HCT116 (cell line): ENCODE results near the gene E2F1. TPM values are rescaled to one million over a fixed set of nuclear protein-coding genes. Genes with fewer than 3 reads are reported as not detected.

Experiments
- ATAC-seq: fragments of 200-7000 bp; cut with Tn5 transposase; 2 replicates; pipeline ENCODE4 v1.9.1; 2020; ENCODE audit warnings: mild to moderate bottlenecking, moderate library complexity
- BruUV-seq: library from RNA; stranded (reverse); fragments of 400-500 nt; replicated peaks from 2 replicates; lab custom pipeline; 2021; lab: Mats Ljungman, UMichigan
- CTCF ChIA-PET: fragments of 300-600 bp; sonication (Branson Sonifier 250); formaldehyde crosslinking; loops from one replicate; lab custom pipeline; 2021; ENCODE audit warnings: antibody characterized with exemption; lab: Charles Lee
- POLR2A ChIA-PET: fragments of 300-600, 350-600 bp; sonication (Branson Sonifier 250); formaldehyde crosslinking; loops from one replicate; lab custom pipeline; 2021; ENCODE audit warnings: antibody characterized with exemption; lab: Charles Lee
- RAD21 ChIA-PET, 2 experiments: fragments of 300-600 bp; sonication (Branson Sonifier 250); formaldehyde crosslinking; loops; one replicate each; lab custom pipeline; 2023; ENCODE audit warnings: low total read pairs in 2 of 2; ENCODE audit not compliant: uncharacterized antibody in 2 of 2, unreplicated experiment in 2 of 2, low non-redundant PET in 1 of 2; lab: Charles Lee
- DNase-seq: peaks from one replicate; pipeline ENCODE4 v3.0.0-alpha.2; 2010; ENCODE audit warnings: low read depth, low spot score
- H2AFZ ChIP-seq: fragments of 200-600 bp; shearing (Covaris generic), sonication (generic); 2 replicates; pipeline ENCODE4 v1.6.1; 2017; ENCODE audit warnings: low read depth, mixed run types, mixed read lengths, antibody characterized with exemption, low read length; ENCODE audit not compliant: poor library complexity, severe bottlenecking
- H3K27ac ChIP-seq: 2 replicates; pipeline ENCODE4 v1.5.1; 2012; ENCODE audit warnings: low read depth, low read length
- H3K27me3 ChIP-seq: fragments of 200-600 bp; sonication (generic); 2 replicates; pipeline ENCODE4 v1.6.1; 2016; ENCODE audit warnings: mixed run types, low read length, mixed read lengths; ENCODE audit not compliant: insufficient read depth
- H3K36me3 ChIP-seq, 2 experiments: fragments of 200-500 bp in 1 of 2; fragments of 200-600 bp in 1 of 2; sonication (Bioruptor generic) in 1 of 2; sonication (generic) in 1 of 2; 2 replicates each; pipeline versions ENCODE4 v1.5.1 to v1.6.1; 2014 to 2016; ENCODE audit warnings: low read length in 2 of 2, inconsistent platforms in 1 of 2, mixed read lengths in 1 of 2, mixed run types in 1 of 2; ENCODE audit not compliant: insufficient read depth in 2 of 2, control insufficient read depth in 1 of 2
- H3K4me1 ChIP-seq, 2 experiments: fragments of 200-600 bp in 1 of 2; sonication (generic) in 1 of 2; 2 replicates each; pipeline versions ENCODE4 v1.5.1 to v1.6.1; 2012 to 2017; ENCODE audit warnings: low read length in 2 of 2, inconsistent platforms in 1 of 2, mild to moderate bottlenecking in 1 of 2, mixed read lengths in 1 of 2, mixed run types in 1 of 2, moderate library complexity in 1 of 2; ENCODE audit not compliant: insufficient read depth in 2 of 2, control insufficient read depth in 1 of 2
- H3K4me2 ChIP-seq: fragments of 200-600 bp; sonication (generic); 2 replicates; pipeline ENCODE4 v1.6.1; 2017; ENCODE audit warnings: mixed run types, low read length, mixed read lengths
- H3K4me3 ChIP-seq, 2 experiments: fragments of 200-600 bp in 1 of 2; sonication (generic) in 1 of 2; replicated peaks in 1 of 2; 2 replicates each; pipeline ENCODE4 v1.5.1; 2011 to 2016; ENCODE audit warnings: low read length in 2 of 2, control low read depth in 1 of 2, low read depth in 1 of 2, mild to moderate bottlenecking in 1 of 2, mixed read lengths in 1 of 2, mixed run types in 1 of 2
- H3K79me2 ChIP-seq: fragments of 200-600 bp; sonication (generic); 2 replicates; pipeline ENCODE4 v1.6.1; 2017; ENCODE audit warnings: mild to moderate bottlenecking, mixed run types, low read length, moderate library complexity, mixed read lengths; ENCODE audit not compliant: insufficient read depth
- H3K9ac ChIP-seq: fragments of 200-600 bp; sonication (generic); 2 replicates; pipeline ENCODE4 v1.6.1; 2016; ENCODE audit warnings: low read length, mixed read lengths
- H3K9me2 ChIP-seq: fragments of 200-600 bp; sonication (generic), shearing (Covaris generic); 2 replicates; pipeline ENCODE4 v1.6.1; 2017; ENCODE audit warnings: mixed run types, mild to moderate bottlenecking, moderate library complexity; ENCODE audit not compliant: insufficient read depth
- H3K9me3 ChIP-seq, 2 experiments: fragments of 200-500 bp in 1 of 2; fragments of 200-600 bp in 1 of 2; sonication (Bioruptor generic) in 1 of 2; sonication (generic) in 1 of 2; 2 replicates each; pipeline ENCODE4 v1.6.1; 2014 to 2017; ENCODE audit warnings: low read length in 2 of 2, mixed read lengths in 2 of 2, inconsistent platforms in 1 of 2, low read depth in 1 of 2, mild to moderate bottlenecking in 1 of 2, mixed run types in 1 of 2, moderate library complexity in 1 of 2; ENCODE audit not compliant: control insufficient read depth in 1 of 2, insufficient read depth in 1 of 2
- H4K20me1 ChIP-seq: fragments of 200-600 bp; sonication (generic), shearing (Covaris generic); 2 replicates; pipeline ENCODE4 v1.6.1; 2017; ENCODE audit warnings: mixed run types, mild to moderate bottlenecking, moderate library complexity; ENCODE audit not compliant: insufficient read depth
- CBX3 ChIP-seq: IDR thresholded peaks from 2 replicates; pipeline ENCODE4 v1.6.1; 2012; ENCODE audit warnings: low read depth
- CEBPB ChIP-seq: IDR thresholded peaks from 2 replicates; pipeline ENCODE4 v1.6.1; 2012; ENCODE audit warnings: low read depth
- EZH2 ChIP-seq: fragments of 200-600 bp; sonication (generic); IDR thresholded peaks from 2 replicates; pipeline ENCODE4 v1.6.1; 2017; ENCODE audit warnings: antibody characterized with exemption, mixed run types
- FOSL1 ChIP-seq: IDR thresholded peaks from 2 replicates; pipeline ENCODE4 v1.6.1; 2012; ENCODE audit warnings: low read depth
- RAD21 ChIP-seq: IDR thresholded peaks from 2 replicates; pipeline ENCODE4 v1.6.1; 2012; ENCODE audit warnings: low read depth, mild to moderate bottlenecking
- TCF7L2 ChIP-seq: IDR thresholded peaks from 2 replicates; pipeline ENCODE4 v1.7.0; 2011; ENCODE audit warnings: borderline replicate concordance, inconsistent platforms; ENCODE audit not compliant: insufficient read depth, insufficient read length; ENCODE audit errors: extremely low read depth
- ZFX ChIP-seq: fragments of 450-650 bp; IDR thresholded peaks from 2 replicates; pipeline ENCODE4 v1.6.1; 2017
- intact Hi-C: fragments of 100-400 bp; cut with micrococcal nuclease; formaldehyde crosslinking; loops from 2 replicates; pipeline ENCODE4 v1.10.0; 2022
- total RNA-seq: library from RNA; stranded (reverse); gene quantifications from one replicate; pipeline ENCODE4 v1.2.1, GENCODE V29; 2021; ENCODE audit not compliant: unreplicated experiment
- TF ChIP-seq, protein P1 (sequence below): IDR thresholded peaks from 2 replicates; pipeline ENCODE4 v1.6.1; 2012
- TF ChIP-seq, protein P2 (sequence below), 3 experiments: fragments of 200-600 bp in 1 of 3; sonication (generic) in 1 of 3; IDR thresholded peaks in 2 of 3; conservative IDR thresholded peaks in 1 of 3; 2 replicates each; pipeline ENCODE4 v1.5.1; 2012 to 2017; ENCODE audit warnings: low read depth in 2 of 3, low read length in 2 of 3, antibody characterized with exemption in 1 of 3, borderline replicate concordance in 1 of 3, control low read depth in 1 of 3, mild to moderate bottlenecking in 1 of 3, mixed read lengths in 1 of 3, mixed run types in 1 of 3, moderate library complexity in 1 of 3; ENCODE audit not compliant: insufficient read depth in 1 of 3
- TF ChIP-seq, protein P3 (sequence below): IDR thresholded peaks from 2 replicates; pipeline ENCODE4 v1.6.1; 2012

The E2F1 gene
- total RNA-seq, 1 experiment from 2014 or later = 30.9 TPM

DNA sequence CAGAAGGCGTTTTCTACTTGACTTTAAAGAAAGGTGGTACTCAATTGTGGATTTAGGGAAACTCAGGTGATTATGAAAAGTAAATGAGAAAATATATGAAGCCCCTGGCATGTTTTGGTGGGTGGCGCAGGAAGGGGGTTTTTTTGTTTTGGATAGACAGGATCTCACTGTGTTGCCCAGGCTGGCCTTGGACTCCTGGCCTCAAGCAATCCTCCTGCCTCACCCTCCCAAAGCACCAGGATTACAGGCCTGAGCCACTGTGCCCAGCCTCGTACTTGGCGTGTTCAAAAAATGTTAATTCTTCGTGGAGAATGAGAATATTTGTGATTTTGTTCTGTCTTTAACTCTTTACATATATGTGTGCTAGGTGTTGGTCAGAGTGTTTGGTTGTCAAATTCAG, 56.2 kb downstream of the E2F1 start (continued):
- TF ChIP-seq FOSL1 = no peak

DNA sequence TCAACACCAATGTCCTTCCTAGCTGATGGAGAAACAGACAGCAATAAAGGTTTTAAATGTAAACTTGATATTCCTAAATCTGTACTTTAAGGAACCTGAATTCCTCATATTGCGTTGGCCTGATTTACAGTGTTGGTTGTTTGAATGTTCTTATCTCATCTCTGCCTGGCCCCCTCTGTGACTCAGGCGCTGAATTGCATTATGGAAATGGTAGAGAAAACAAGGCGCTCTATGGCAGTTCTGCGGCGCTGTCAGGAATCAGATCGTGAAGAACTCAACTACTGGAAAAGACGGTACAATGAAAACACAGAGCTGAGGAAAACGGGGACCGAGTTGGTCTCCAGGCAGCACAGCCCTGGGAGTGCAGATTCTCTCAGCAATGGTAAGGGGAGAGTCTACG, 56.7 kb downstream of the E2F1 start:
- Histone ChIP-seq H3K4me3 (no peak overlapping the region), H3K27ac (no peak overlapping the region), H3K9ac (no peak overlapping the region), H4K20me1 (no peaks in the 10 kb centered on the region), H2AFZ (no peak overlapping the region), H3K4me1 (no peaks in the 10 kb centered on the region), H3K79me2 (no peaks in the 10 kb centered on the region), H3K27me3 (no peaks in the 10 kb centered on the region), H3K36me3 (no peaks in the 10 kb centered on the region; a peak in 1 of 4 replicates), H3K9me3 (no peaks in the 10 kb centered on the region), H3K4me2 (no peak overlapping the region), H3K9me2 (no peaks in the 10 kb centered on the region)
- intact Hi-C loops = no loop called here
- no TSS peak for BruUV-seq
- DNase-seq = no peak
- ChIA-PET CTCF (no interaction called here), RAD21 (no interaction called here), POLR2A (no interaction called here)
- ATAC-seq = no peak
- TF ChIP-seq, protein P1, sequence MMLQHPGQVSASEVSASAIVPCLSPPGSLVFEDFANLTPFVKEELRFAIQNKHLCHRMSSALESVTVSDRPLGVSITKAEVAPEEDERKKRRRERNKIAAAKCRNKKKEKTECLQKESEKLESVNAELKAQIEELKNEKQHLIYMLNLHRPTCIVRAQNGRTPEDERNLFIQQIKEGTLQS = no peak
- TF ChIP-seq RAD21 = no peak
- TF ChIP-seq, protein P2, sequence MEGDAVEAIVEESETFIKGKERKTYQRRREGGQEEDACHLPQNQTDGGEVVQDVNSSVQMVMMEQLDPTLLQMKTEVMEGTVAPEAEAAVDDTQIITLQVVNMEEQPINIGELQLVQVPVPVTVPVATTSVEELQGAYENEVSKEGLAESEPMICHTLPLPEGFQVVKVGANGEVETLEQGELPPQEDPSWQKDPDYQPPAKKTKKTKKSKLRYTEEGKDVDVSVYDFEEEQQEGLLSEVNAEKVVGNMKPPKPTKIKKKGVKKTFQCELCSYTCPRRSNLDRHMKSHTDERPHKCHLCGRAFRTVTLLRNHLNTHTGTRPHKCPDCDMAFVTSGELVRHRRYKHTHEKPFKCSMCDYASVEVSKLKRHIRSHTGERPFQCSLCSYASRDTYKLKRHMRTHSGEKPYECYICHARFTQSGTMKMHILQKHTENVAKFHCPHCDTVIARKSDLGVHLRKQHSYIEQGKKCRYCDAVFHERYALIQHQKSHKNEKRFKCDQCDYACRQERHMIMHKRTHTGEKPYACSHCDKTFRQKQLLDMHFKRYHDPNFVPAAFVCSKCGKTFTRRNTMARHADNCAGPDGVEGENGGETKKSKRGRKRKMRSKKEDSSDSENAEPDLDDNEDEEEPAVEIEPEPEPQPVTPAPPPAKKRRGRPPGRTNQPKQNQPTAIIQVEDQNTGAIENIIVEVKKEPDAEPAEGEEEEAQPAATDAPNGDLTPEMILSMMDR (IDR thresholded peaks at IDR 0.05 in 2 of 3, conservative IDR thresholded peaks at IDR 0.05 in 1 of 3; ENCODE audit: borderline replicate concordance in 1 of 3, insufficient read depth in 1 of 3, low read depth in 2 of 3, low read length in 2 of 3) = no peak
- TF ChIP-seq TCF7L2 = no peak
- TF ChIP-seq EZH2 = no peak
- TF ChIP-seq FOSL1 = no peak
- no peak for TF ChIP-seq CBX3
- TF ChIP-seq ZFX = no peak
- TF ChIP-seq, protein P3, sequence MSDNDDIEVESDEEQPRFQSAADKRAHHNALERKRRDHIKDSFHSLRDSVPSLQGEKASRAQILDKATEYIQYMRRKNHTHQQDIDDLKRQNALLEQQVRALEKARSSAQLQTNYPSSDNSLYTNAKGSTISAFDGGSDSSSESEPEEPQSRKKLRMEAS = no peak
- no peak for TF ChIP-seq CEBPB
